Adipose tissue (tissue), 3 donors: ENCODE data around the gene HNRNPCL2. TPM values are rescaled to one million over a fixed set of nuclear protein-coding genes. Genes with fewer than 3 reads are reported as not detected.
"Not testable (repeated sequence)": the region's sequence is repeated elsewhere in the genome, so short reads cannot be mapped to it uniquely, and the experiment has no call there.

Experiments
- H3K27ac ChIP-seq: one replicate; pipeline ENCODE4 v1.5.1; 2013; ENCODE audit warnings: low read depth, low read length
- WGBS, 3 donors: extraction: QIAGEN DNeasy Blood & Tissue Kit; methylation state at CpG; one replicate each; pipeline ENCODE4 v1.1.7; 2013; 5-methylcytosine and 5-hydroxymethylcytosine counted together
- polyA plus RNA-seq, 3 donors: library from polyadenylated mRNA; stranded (reverse); fragments of 200-250 nt; gene quantifications; one replicate each; pipeline ENCODE4 v1.2.3, GENCODE V29; 2013
- donor health status: healthy with polysubstance abuse.
- donor health status: Bipolar disorder and iron deficiency.
- donor health status: healthy.

The HNRNPCL2 gene
- polyA plus RNA-seq, result not detected

- H3K27ac ChIP-seq, result not testable (repeated sequence)
- WGBS, 3 donors, result 91 to 93% (median 92%) methylated on average over 6 of the region's 6 CpGs
Measured at GRCh38 chr1:13116754-13117153, at the start of gene HNRNPCL2. HNRNPCL2 (minus strand) TSS chr1:13116854; CDS start chr1:13116400, 454 bp downstream.

- no CpG with 5 or more reads among the region's 8 CpGs for WGBS, 3 donors
- H3K27ac ChIP-seq, result not testable (repeated sequence)
Measured at GRCh38 chr1:13165531-13165930, 48.9 kb upstream of the HNRNPCL2 start, which contains the start of gene HNRNPCL4. HNRNPCL4 (minus strand) TSS chr1:13165631; CDS start chr1:13165467, 164 bp downstream.

GRCh38 chr1:13155909-13156308 is 39.3 kb upstream of the HNRNPCL2 start, which contains the start of gene PRAMEF26:
PRAMEF26 (minus strand) TSS chr1:13156009; CDS start chr1:13153095, 2,914 bp downstream.
- 67 to 100% (median 83%) methylated on average over 1 of the region's 5 CpGs for WGBS, 3 donors
- not testable (repeated sequence) for H3K27ac ChIP-seq

GRCh38 chr1:13070474-13070873 is 46.2 kb downstream of the HNRNPCL2 start, which contains the start of gene PRAMEF25:
PRAMEF25 (plus strand) TSS chr1:13070774; CDS start chr1:13073694, 2,920 bp downstream.
- WGBS, 3 donors, result no CpG with 5 or more reads among the region's 4 CpGs
- H3K27ac ChIP-seq, result not testable (repeated sequence)

Other genes starting within 250 kb of the HNRNPCL2 start
- not detected for gene PRAMEF4, start 230.7 kb downstream of the HNRNPCL2 start, polyA plus RNA-seq
- gene PRAMEF10, start 218.6 kb downstream of the HNRNPCL2 start, polyA plus RNA-seq, result not detected
- gene PRAMEF7, start 200.2 kb downstream of the HNRNPCL2 start, polyA plus RNA-seq, result not detected
- not detected for gene PRAMEF6, start 169.3 kb downstream of the HNRNPCL2 start, polyA plus RNA-seq
- not detected for gene PRAMEF27, start 60.3 kb downstream of the HNRNPCL2 start, polyA plus RNA-seq
- gene HNRNPCL3, start 56.1 kb downstream of the HNRNPCL2 start, polyA plus RNA-seq, result not detected
- not detected for gene PRAMEF25, start 46.1 kb downstream of the HNRNPCL2 start, polyA plus RNA-seq
- gene PRAMEF26, start 39.2 kb upstream of the HNRNPCL2 start, polyA plus RNA-seq, result not detected
- gene HNRNPCL4, start 48.8 kb upstream of the HNRNPCL2 start, polyA plus RNA-seq, result not detected
- not detected for gene PRAMEF9, start 55.0 kb upstream of the HNRNPCL2 start, polyA plus RNA-seq
- not detected for gene PRAMEF13, start 84.6 kb upstream of the HNRNPCL2 start, polyA plus RNA-seq
- gene PRAMEF18, start 109.3 kb upstream of the HNRNPCL2 start, polyA plus RNA-seq, result not detected
- not detected for gene PRAMEF5, start 137.3 kb upstream of the HNRNPCL2 start, polyA plus RNA-seq
- gene PRAMEF8, start 168.3 kb upstream of the HNRNPCL2 start, polyA plus RNA-seq, result not detected
- not detected for gene PRAMEF33, start 186.7 kb upstream of the HNRNPCL2 start, polyA plus RNA-seq
- not detected for gene PRAMEF15, start 198.7 kb upstream of the HNRNPCL2 start, polyA plus RNA-seq
- not detected for gene PRAMEF14, start 230.3 kb upstream of the HNRNPCL2 start, polyA plus RNA-seq